ENCODE results near the gene TMEM141.
A peak's percentile ranks its signal among the peaks of the same experiment; 100 is the strongest.

GRCh38 chr9:136790640-136791515 is at the start of gene TMEM141:
- TF ChIP-seq POLR2AphosphoS5 (IDR thresholded peaks at IDR 0.05; ENCODE audit: low read depth, low read length) = peak; percentile 6; the same call in 1 of the 2 replicates
- TF ChIP-seq JUND (IDR thresholded peaks at IDR 0.05; ENCODE audit: low read length) = no peak
- TF ChIP-seq, protein P1, sequence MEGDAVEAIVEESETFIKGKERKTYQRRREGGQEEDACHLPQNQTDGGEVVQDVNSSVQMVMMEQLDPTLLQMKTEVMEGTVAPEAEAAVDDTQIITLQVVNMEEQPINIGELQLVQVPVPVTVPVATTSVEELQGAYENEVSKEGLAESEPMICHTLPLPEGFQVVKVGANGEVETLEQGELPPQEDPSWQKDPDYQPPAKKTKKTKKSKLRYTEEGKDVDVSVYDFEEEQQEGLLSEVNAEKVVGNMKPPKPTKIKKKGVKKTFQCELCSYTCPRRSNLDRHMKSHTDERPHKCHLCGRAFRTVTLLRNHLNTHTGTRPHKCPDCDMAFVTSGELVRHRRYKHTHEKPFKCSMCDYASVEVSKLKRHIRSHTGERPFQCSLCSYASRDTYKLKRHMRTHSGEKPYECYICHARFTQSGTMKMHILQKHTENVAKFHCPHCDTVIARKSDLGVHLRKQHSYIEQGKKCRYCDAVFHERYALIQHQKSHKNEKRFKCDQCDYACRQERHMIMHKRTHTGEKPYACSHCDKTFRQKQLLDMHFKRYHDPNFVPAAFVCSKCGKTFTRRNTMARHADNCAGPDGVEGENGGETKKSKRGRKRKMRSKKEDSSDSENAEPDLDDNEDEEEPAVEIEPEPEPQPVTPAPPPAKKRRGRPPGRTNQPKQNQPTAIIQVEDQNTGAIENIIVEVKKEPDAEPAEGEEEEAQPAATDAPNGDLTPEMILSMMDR (IDR thresholded peaks at IDR 0.05; ENCODE audit: control extremely low read depth in 1 of 3, insufficient read depth in 1 of 3, low read depth in 1 of 3, low read length in 3 of 3) = no peak
- no peak for TF ChIP-seq CHD2 (IDR thresholded peaks at IDR 0.05; ENCODE audit: low read length)
- TF ChIP-seq TCF12 (IDR thresholded peaks at IDR 0.05; ENCODE audit: low read depth, low read length) = no peak
- TF ChIP-seq TAF1 (IDR thresholded peaks at IDR 0.05; ENCODE audit: low read depth, low read length) = peak; percentile 5; the same call in 1 of the 2 replicates
- TF ChIP-seq GABPA (IDR thresholded peaks at IDR 0.05; ENCODE audit: borderline replicate concordance, insufficient read depth, low read length) = no peak
- TF ChIP-seq TEAD4 (IDR thresholded peaks at IDR 0.05; ENCODE audit: low read depth, low read length) = no peak
- TF ChIP-seq, protein P2, sequence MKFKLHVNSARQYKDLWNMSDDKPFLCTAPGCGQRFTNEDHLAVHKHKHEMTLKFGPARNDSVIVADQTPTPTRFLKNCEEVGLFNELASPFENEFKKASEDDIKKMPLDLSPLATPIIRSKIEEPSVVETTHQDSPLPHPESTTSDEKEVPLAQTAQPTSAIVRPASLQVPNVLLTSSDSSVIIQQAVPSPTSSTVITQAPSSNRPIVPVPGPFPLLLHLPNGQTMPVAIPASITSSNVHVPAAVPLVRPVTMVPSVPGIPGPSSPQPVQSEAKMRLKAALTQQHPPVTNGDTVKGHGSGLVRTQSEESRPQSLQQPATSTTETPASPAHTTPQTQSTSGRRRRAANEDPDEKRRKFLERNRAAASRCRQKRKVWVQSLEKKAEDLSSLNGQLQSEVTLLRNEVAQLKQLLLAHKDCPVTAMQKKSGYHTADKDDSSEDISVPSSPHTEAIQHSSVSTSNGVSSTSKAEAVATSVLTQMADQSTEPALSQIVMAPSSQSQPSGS (IDR thresholded peaks at IDR 0.05; ENCODE audit: low read length) = no peak
- TF ChIP-seq POLR2A (IDR thresholded peaks at IDR 0.05; ENCODE audit: control extremely low read depth in 1 of 2, low read depth in 2 of 2, low read length in 2 of 2) = no peak
- TF ChIP-seq PHF8 (conservative IDR thresholded peaks at IDR 0.05; ENCODE audit: low read depth, low read length) = 0 out of 2 replicates have a peak, but pooled peaks have one; percentile 25
- TF ChIP-seq SP2 (IDR thresholded peaks at IDR 0.05; ENCODE audit: low read length) = no peak

Data from H1 (cell line).